PFSK-1 (cell line): ENCODE data around the gene LCE1C.

Experiments used
- FOXP2 ChIP-seq: optimal IDR thresholded peaks from 2 replicates; pipeline ENCODE3; 2011; ENCODE audit warnings: borderline replicate concordance, control low read depth, inconsistent platforms; ENCODE audit not compliant: insufficient read depth; ENCODE audit errors: extremely low read length, extremely low read depth
- POLR2AphosphoS5 ChIP-seq: IDR thresholded peaks from 2 replicates; pipeline ENCODE4 v1.6.1; 2012; ENCODE audit warnings: low read depth, mild to moderate bottlenecking, control low read depth, low read length, moderate library complexity
- SIN3A ChIP-seq: IDR thresholded peaks from 2 replicates; pipeline ENCODE4 v1.6.1; 2012; ENCODE audit warnings: mild to moderate bottlenecking, low read length, moderate library complexity, borderline replicate concordance; ENCODE audit not compliant: insufficient read depth
- TAF1 ChIP-seq: IDR thresholded peaks from 2 replicates; pipeline ENCODE4 v1.6.1; 2012; ENCODE audit warnings: low read length, control low read depth, borderline replicate concordance; ENCODE audit not compliant: insufficient read depth
- TF ChIP-seq, protein P1 (sequence below), 2 experiments: IDR thresholded peaks; 2 replicates each; pipeline versions ENCODE4 v1.6.1 to v1.8.0; 2011 to 2012; ENCODE audit warnings: low read depth in 2 of 2, low read length in 2 of 2, control low read depth in 1 of 2, inconsistent platforms in 1 of 2, mild to moderate bottlenecking in 1 of 2, moderate library complexity in 1 of 2; ENCODE audit not compliant: insufficient read depth in 1 of 2

LCE1C gene

DNA sequence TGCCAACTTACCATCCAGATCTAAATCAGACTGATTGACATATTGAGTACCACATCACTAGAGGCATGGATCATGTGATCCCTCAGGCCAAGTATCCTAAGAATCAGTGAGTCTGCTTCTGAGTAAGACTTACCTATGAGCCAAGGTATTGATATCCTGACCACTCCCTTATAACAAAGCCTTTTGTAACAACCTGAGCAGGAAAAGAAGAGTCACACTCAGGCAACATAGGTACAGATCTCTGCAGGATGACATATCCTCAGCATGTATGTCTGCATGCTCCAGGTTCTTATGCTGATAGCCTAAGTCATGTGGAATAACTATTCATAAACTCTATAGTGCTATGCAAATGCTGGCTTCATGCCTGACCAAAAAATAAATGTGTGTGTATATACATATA is 18.5 kb upstream of the LCE1C start:
- TF ChIP-seq SIN3A: no peak

DNA sequence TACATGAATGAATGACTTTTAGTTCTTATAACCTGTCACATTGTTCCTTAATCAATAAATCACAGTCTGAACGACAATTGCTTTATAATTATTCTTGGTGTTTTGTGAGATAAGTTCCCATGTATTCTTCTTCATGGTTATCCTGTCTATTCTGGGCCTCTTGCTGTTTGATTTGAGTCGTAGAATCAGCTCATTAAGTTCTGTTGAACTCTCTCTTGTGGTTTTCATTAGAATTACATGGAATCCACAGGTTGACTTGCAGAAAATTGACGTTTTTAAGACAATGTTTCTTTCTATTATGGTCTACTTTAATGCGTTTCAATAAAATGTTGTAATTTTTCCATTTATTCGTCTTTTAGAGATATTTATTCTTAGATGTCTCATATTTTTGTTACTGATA is 16.8 kb upstream of the LCE1C start:
- TF ChIP-seq SIN3A: no peak
- TF ChIP-seq FOXP2: no peak
- no peak for TF ChIP-seq TAF1
- TF ChIP-seq, protein P1, sequence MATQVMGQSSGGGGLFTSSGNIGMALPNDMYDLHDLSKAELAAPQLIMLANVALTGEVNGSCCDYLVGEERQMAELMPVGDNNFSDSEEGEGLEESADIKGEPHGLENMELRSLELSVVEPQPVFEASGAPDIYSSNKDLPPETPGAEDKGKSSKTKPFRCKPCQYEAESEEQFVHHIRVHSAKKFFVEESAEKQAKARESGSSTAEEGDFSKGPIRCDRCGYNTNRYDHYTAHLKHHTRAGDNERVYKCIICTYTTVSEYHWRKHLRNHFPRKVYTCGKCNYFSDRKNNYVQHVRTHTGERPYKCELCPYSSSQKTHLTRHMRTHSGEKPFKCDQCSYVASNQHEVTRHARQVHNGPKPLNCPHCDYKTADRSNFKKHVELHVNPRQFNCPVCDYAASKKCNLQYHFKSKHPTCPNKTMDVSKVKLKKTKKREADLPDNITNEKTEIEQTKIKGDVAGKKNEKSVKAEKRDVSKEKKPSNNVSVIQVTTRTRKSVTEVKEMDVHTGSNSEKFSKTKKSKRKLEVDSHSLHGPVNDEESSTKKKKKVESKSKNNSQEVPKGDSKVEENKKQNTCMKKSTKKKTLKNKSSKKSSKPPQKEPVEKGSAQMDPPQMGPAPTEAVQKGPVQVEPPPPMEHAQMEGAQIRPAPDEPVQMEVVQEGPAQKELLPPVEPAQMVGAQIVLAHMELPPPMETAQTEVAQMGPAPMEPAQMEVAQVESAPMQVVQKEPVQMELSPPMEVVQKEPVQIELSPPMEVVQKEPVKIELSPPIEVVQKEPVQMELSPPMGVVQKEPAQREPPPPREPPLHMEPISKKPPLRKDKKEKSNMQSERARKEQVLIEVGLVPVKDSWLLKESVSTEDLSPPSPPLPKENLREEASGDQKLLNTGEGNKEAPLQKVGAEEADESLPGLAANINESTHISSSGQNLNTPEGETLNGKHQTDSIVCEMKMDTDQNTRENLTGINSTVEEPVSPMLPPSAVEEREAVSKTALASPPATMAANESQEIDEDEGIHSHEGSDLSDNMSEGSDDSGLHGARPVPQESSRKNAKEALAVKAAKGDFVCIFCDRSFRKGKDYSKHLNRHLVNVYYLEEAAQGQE (IDR thresholded peaks at IDR 0.05; ENCODE audit: insufficient read depth in 1 of 2, low read depth in 2 of 2, low read length in 2 of 2): no peak
- no peak for TF ChIP-seq POLR2AphosphoS5

DNA sequence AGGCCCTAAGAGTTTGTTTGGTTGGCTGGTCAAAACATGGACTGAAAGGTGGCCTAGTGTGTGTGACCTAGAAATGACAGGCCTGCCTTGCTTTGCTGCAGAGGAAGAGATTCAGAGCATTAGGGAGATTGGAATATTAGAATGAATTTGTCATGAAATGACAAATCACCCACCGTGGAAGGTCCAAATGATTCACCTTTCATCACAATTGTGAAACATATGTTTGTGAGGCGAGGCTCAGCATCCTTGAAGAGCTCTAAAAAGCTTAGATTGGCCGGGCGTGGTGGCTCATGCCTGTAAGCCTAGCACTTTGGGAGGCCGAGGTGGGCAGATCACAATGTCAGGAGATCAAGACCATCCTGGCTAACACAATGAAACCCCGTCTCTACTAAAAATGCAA is 10.9 kb upstream of the LCE1C start:
- no peak for TF ChIP-seq POLR2AphosphoS5
- no peak for TF ChIP-seq SIN3A
- no peak for TF ChIP-seq FOXP2
- no peak for TF ChIP-seq TAF1
- TF ChIP-seq, protein P1 (IDR thresholded peaks at IDR 0.05; ENCODE audit: insufficient read depth in 1 of 2, low read depth in 2 of 2, low read length in 2 of 2): no peak

DNA sequence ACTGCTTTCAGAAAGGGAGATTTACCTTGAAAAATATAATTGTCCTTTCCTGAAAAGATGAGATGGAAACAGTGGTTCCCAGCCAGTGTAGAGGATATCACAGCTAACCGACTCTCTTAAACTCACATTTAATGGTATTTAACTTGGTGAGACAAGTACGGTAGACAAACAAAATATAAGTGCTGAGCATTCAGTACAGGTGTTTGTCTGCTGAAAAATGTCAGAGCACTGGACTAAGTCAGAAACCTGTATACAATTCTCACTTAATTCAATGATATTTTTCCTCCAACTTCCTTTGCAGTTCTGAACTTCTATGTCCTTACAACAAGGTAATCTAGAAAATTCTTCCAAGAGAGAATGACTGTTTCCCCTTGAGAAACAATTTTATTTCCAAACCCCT is 5.2 kb upstream of the LCE1C start, which contains the start of gene LCE1B:
TSS of gene LCE1B (plus strand) at position 301 of the 400 bp plus-strand sequence. CDS start 476 bp downstream, outside the sequence.
- TF ChIP-seq FOXP2 (no peak), POLR2AphosphoS5 (no peak), SIN3A (no peak), TAF1 (no peak)
- TF ChIP-seq, protein P1 (IDR thresholded peaks at IDR 0.05; ENCODE audit: insufficient read depth in 1 of 2, low read depth in 2 of 2, low read length in 2 of 2): no peak

DNA sequence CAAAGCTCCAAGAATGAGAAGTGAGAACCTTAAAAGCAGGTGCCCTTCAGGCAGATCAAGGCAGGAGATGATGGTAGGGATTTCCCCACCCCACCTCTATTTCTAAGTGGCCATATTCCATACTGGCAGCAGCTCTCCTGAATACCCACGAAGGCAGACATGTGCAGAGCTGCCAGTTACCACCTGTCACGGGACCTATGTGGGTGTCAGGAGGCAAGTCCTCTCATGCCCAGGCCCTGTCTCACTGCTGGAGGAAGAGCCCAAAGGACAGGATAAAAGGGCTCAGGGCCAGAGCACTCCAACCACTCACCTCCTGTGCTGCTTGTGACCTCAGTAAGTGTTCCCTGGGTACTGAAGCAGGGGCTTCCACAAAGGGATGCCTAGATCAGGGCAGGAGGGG is 4.6 kb upstream of the LCE1C start:
- TF ChIP-seq SIN3A (no peak), TAF1 (no peak), POLR2AphosphoS5 (no peak), FOXP2 (no peak)
- TF ChIP-seq, protein P1 (IDR thresholded peaks at IDR 0.05; ENCODE audit: insufficient read depth in 1 of 2, low read depth in 2 of 2, low read length in 2 of 2): no peak
